GM23338 (cell line): ENCODE measurements around the gene SESN1. TPM values are rescaled to one million over a fixed set of nuclear protein-coding genes. Genes with fewer than 3 reads are reported as not detected.

ENCODE experiments used
- CTCF ChIP-seq, 2 experiments: fragments of 200-600 bp in 1 of 2; sonication (generic) in 1 of 2; conservative IDR thresholded peaks; 2 replicates each; pipeline versions ENCODE4 v1.5.1 to v1.6.1; 2016 to 2017; ENCODE audit warnings: antibody characterized with exemption in 2 of 2, low read depth in 2 of 2, mild to moderate bottlenecking in 2 of 2, moderate library complexity in 1 of 2
- EZH2phosphoT487 ChIP-seq: fragments of 200-600 bp; sonication (generic); IDR thresholded peaks from one replicate; pipeline ENCODE4 v1.8.1; 2018; ENCODE audit warnings: antibody characterized with exemption; ENCODE audit not compliant: unreplicated experiment
- NANOG ChIP-seq: IDR thresholded peaks from 2 replicates; pipeline ENCODE4 v1.6.1; 2016; ENCODE audit warnings: antibody characterized with exemption, borderline replicate concordance
- REST ChIP-seq: IDR thresholded peaks from one replicate; pipeline ENCODE4 v1.6.1; 2018; ENCODE audit warnings: antibody characterized with exemption; ENCODE audit not compliant: unreplicated experiment
- ZNF114 ChIP-seq: fragments of 250-450 bp; sonication (Bioruptor Pico); IDR thresholded peaks from 2 replicates; pipeline ENCODE4 v1.5.0; 2020; ENCODE audit warnings: mild to moderate bottlenecking, moderate library complexity
- ZNF331 ChIP-seq: fragments of 250-450 bp; sonication (Bioruptor Pico); IDR thresholded peaks from 2 replicates; pipeline ENCODE4 v1.5.0; 2020; ENCODE audit warnings: low read depth, mild to moderate bottlenecking, moderate library complexity
- polyA plus RNA-seq: library from polyadenylated mRNA; unstranded; fragments of >200 nt; fragmentation: Nextera tagmentation; extraction: Ambion mirVana; gene quantifications from 2 replicates; pipeline ENCODE4 v1.2.1, GENCODE V29; 2016
- total RNA-seq: library from RNA; depleted of rRNA; stranded (reverse); fragments of >200 nt; shearing (Covaris generic); gene quantifications from 2 replicates; pipeline ENCODE4 v1.2.3, GENCODE V29; 2014
- TF ChIP-seq, protein P1 (sequence below): fragments of 250-450 bp; sonication (Bioruptor Pico); IDR thresholded peaks from 2 replicates; pipeline ENCODE4 v1.5.0; 2020; ENCODE audit warnings: mild to moderate bottlenecking, moderate library complexity

The SESN1 gene
- total and polyA plus RNA-seq, 2 experiments from 2014 or later = 26.2 to 36.4 TPM

DNA sequence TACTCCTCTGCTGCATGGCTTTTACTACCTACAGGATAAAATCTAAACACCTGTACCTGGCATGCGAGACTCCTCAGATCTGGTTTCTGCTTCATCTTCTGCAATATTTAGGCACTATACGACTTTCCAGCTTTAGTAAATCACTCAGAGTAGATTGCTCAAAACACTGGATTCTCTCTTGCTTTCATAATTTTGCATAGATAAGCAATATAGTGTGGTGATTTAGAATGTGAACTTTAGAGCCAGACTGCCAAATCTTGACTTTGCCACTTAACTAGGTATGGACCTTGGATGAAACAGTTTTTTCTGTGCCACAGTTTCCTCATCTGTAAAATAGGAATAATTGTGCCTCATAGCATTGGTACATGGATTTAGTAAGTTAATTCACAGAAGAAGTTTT, 29.6 kb upstream of the SESN1 start (continued):
- TF ChIP-seq, protein P1, sequence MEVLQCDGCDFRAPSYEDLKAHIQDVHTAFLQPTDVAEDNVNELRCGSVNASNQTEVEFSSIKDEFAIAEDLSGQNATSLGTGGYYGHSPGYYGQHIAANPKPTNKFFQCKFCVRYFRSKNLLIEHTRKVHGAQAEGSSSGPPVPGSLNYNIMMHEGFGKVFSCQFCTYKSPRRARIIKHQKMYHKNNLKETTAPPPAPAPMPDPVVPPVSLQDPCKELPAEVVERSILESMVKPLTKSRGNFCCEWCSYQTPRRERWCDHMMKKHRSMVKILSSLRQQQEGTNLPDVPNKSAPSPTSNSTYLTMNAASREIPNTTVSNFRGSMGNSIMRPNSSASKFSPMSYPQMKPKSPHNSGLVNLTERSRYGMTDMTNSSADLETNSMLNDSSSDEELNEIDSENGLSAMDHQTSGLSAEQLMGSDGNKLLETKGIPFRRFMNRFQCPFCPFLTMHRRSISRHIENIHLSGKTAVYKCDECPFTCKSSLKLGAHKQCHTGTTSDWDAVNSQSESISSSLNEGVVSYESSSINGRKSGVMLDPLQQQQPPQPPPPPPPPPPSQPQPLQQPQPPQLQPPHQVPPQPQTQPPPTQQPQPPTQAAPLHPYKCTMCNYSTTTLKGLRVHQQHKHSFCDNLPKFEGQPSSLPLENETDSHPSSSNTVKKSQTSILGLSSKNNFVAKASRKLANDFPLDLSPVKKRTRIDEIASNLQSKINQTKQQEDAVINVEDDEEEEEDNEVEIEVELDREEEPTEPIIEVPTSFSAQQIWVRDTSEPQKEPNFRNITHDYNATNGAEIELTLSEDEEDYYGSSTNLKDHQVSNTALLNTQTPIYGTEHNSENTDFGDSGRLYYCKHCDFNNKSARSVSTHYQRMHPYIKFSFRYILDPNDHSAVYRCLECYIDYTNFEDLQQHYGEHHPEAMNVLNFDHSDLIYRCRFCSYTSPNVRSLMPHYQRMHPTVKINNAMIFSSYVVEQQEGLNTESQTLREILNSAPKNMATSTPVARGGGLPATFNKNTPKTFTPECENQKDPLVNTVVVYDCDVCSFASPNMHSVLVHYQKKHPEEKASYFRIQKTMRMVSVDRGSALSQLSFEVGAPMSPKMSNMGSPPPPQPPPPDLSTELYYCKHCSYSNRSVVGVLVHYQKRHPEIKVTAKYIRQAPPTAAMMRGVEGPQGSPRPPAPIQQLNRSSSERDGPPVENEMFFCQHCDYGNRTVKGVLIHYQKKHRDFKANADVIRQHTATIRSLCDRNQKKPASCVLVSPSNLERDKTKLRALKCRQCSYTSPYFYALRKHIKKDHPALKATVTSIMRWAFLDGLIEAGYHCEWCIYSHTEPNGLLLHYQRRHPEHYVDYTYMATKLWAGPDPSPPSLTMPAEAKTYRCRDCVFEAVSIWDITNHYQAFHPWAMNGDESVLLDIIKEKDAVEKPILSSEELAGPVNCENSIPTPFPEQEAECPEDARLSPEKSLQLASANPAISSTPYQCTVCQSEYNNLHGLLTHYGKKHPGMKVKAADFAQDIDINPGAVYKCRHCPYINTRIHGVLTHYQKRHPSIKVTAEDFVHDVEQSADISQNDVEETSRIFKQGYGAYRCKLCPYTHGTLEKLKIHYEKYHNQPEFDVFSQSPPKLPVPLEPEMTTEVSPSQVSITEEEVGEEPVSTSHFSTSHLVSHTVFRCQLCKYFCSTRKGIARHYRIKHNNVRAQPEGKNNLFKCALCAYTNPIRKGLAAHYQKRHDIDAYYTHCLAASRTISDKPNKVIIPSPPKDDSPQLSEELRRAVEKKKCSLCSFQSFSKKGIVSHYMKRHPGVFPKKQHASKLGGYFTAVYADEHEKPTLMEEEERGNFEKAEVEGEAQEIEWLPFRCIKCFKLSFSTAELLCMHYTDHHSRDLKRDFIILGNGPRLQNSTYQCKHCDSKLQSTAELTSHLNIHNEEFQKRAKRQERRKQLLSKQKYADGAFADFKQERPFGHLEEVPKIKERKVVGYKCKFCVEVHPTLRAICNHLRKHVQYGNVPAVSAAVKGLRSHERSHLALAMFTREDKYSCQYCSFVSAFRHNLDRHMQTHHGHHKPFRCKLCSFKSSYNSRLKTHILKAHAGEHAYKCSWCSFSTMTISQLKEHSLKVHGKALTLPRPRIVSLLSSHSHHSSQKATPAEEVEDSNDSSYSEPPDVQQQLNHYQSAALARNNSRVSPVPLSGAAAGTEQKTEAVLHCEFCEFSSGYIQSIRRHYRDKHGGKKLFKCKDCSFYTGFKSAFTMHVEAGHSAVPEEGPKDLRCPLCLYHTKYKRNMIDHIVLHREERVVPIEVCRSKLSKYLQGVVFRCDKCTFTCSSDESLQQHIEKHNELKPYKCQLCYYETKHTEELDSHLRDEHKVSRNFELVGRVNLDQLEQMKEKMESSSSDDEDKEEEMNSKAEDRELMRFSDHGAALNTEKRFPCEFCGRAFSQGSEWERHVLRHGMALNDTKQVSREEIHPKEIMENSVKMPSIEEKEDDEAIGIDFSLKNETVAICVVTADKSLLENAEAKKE (CRISPR knock-in tag) = no peak
- TF ChIP-seq NANOG (no peak), REST (no peak), EZH2phosphoT487 (no peak), ZNF331 (CRISPR knock-in tag) (no peak), ZNF114 (CRISPR knock-in tag) (no peak), CTCF (conservative IDR thresholded peaks at IDR 0.05; ENCODE audit: low read depth in 2 of 2) (no peak)
